Endothelial cell of umbilical vein (primary cell): ENCODE results near the gene OTOP2. TPM values are rescaled to one million over a fixed set of nuclear protein-coding genes. Genes with fewer than 3 reads are reported as not detected.

Source experiments
- BruUV-seq: library from RNA; stranded (reverse); fragments of 400-500 nt; replicated peaks from 2 replicates; lab custom pipeline; 2021; lab: Mats Ljungman, UMichigan
- CTCF ChIA-PET: fragments of 300-600, 350-600 bp; sonication (Branson Sonifier 250); formaldehyde crosslinking; loops from one replicate; lab custom pipeline; 2021; ENCODE audit warnings: antibody characterized with exemption, inconsistent platforms; lab: Charles Lee
- POLR2A ChIA-PET: fragments of 300-600, 350-600 bp; sonication (Branson Sonifier 250); formaldehyde crosslinking; loops from one replicate; lab custom pipeline; 2021; ENCODE audit warnings: antibody characterized with exemption, inconsistent platforms; lab: Charles Lee
- DNase-seq: peaks from one replicate; pipeline ENCODE4 v3.0.0-alpha.2; 2011; ENCODE audit warnings: low read depth, low spot score
- FAIRE-seq: peaks from 2 replicates; lab custom pipeline; 2011; peaks lifted over from hg19 to GRCh38; lab: Jason Lieb, UNC
- H2AFZ ChIP-seq: 2 replicates; pipeline ENCODE4 v1.6.0; 2012; ENCODE audit warnings: low read depth, low read length, control low read depth, inconsistent platforms
- H3K27ac ChIP-seq: 2 replicates; pipeline ENCODE4 v1.5.1; 2011; ENCODE audit warnings: low read depth, mild to moderate bottlenecking, control low read depth, low read length, moderate library complexity; ENCODE audit not compliant: insufficient read depth
- H3K27me3 ChIP-seq, 2 experiments: 2 replicates each; pipeline versions ENCODE4 v1.6.0 to v1.6.1; 2011; ENCODE audit warnings: low read length in 2 of 2, mixed read lengths in 1 of 2; ENCODE audit not compliant: control insufficient read depth in 2 of 2, insufficient read depth in 2 of 2
- H3K36me3 ChIP-seq, 2 experiments: 2 replicates in 1 of 2; 3 replicates in 1 of 2; pipeline ENCODE4 v1.5.1; 2011; ENCODE audit warnings: low read length in 2 of 2, mild to moderate bottlenecking in 1 of 2, moderate library complexity in 1 of 2; ENCODE audit not compliant: control insufficient read depth in 2 of 2, insufficient read depth in 2 of 2; ENCODE audit errors: extremely low read depth in 1 of 2
- H3K4me1 ChIP-seq: 3 replicates; pipeline ENCODE4 v1.5.1; 2011; ENCODE audit warnings: mild to moderate bottlenecking, low read length; ENCODE audit not compliant: control insufficient read depth, insufficient read depth; ENCODE audit errors: extremely low read depth
- H3K4me2 ChIP-seq: 2 replicates; pipeline ENCODE4 v1.6.1; 2011; ENCODE audit warnings: low read length, control low read depth, mixed read lengths; ENCODE audit not compliant: insufficient read depth
- H3K4me3 ChIP-seq, 3 experiments: fragments of 200-600 bp in 1 of 3; sonication (generic), shearing (Covaris generic) in 1 of 3; replicated peaks in 1 of 3; 2 replicates each; pipeline ENCODE4 v1.5.1; 2011 to 2016; ENCODE audit warnings: control low read depth in 3 of 3, low read length in 3 of 3, mild to moderate bottlenecking in 2 of 3, inconsistent platforms in 1 of 3, low read depth in 1 of 3, moderate library complexity in 1 of 3; ENCODE audit not compliant: insufficient read depth in 1 of 3
- H3K79me2 ChIP-seq: 2 replicates; pipeline ENCODE4 v1.6.0; 2012; ENCODE audit warnings: low read length, inconsistent platforms; ENCODE audit not compliant: control insufficient read depth, insufficient read depth
- H3K9ac ChIP-seq: replicated peaks from 2 replicates; pipeline ENCODE3; 2011; ENCODE audit warnings: low read length, control low read depth; ENCODE audit not compliant: insufficient read depth; ENCODE audit errors: extremely low read depth
- H3K9me1 ChIP-seq: replicated peaks from 3 replicates; pipeline ENCODE4 v1.6.0; 2011; ENCODE audit warnings: mild to moderate bottlenecking, low read length; ENCODE audit not compliant: control insufficient read depth, insufficient read depth; ENCODE audit errors: extremely low read depth
- H3K9me3 ChIP-seq: replicated peaks from 2 replicates; pipeline ENCODE4 v1.5.1; 2012; ENCODE audit warnings: low read length, inconsistent platforms; ENCODE audit not compliant: control insufficient read depth, insufficient read depth
- H4K20me1 ChIP-seq: replicated peaks from 2 replicates; pipeline ENCODE3; 2011; ENCODE audit warnings: mild to moderate bottlenecking, low read length; ENCODE audit not compliant: control insufficient read depth, insufficient read depth; ENCODE audit errors: extremely low read depth
- EZH2 ChIP-seq: IDR thresholded peaks from 2 replicates; pipeline ENCODE4 v1.6.1; 2012; ENCODE audit warnings: borderline replicate concordance, low read depth, mild to moderate bottlenecking, moderate library complexity, low read length, inconsistent platforms; ENCODE audit not compliant: severe bottlenecking
- FOS ChIP-seq: IDR thresholded peaks from 2 replicates; pipeline ENCODE4 v1.6.1; 2011; ENCODE audit warnings: mild to moderate bottlenecking, low read length, moderate library complexity, borderline replicate concordance; ENCODE audit not compliant: insufficient read depth
- GATA2 ChIP-seq: IDR thresholded peaks from 2 replicates; pipeline ENCODE4 v1.7.0; 2011; ENCODE audit warnings: low read depth, mild to moderate bottlenecking, moderate library complexity, mixed read lengths, low read length; ENCODE audit not compliant: insufficient read length, insufficient read depth
- JUN ChIP-seq: IDR thresholded peaks from 2 replicates; pipeline ENCODE4 v1.6.1; 2011; ENCODE audit warnings: borderline replicate concordance, low read depth; ENCODE audit not compliant: insufficient read length, insufficient read depth
- MAX ChIP-seq: IDR thresholded peaks from 2 replicates; pipeline ENCODE4 v1.6.1; 2011; ENCODE audit not compliant: insufficient read depth, insufficient read length
- MYC ChIP-seq: IDR thresholded peaks from one replicate; pipeline ENCODE4 v1.6.1; 2011; ENCODE audit warnings: mild to moderate bottlenecking, low read depth, low read length
- POLR2A ChIP-seq: IDR thresholded peaks from 2 replicates; pipeline ENCODE4 v1.6.1; 2012; ENCODE audit warnings: low read depth, mild to moderate bottlenecking, control low read depth, low read length
- POLR2AphosphoS5 ChIP-seq: IDR thresholded peaks from 2 replicates; pipeline ENCODE4 v1.6.1; 2012; ENCODE audit warnings: low read depth, mild to moderate bottlenecking, control low read depth, low read length, moderate library complexity; ENCODE audit not compliant: insufficient read depth
- dilution Hi-C: fragments of 300-500 bp; cut with MboI; formaldehyde crosslinking; loops from one replicate; pipeline ENCODE4 v1.15.0; 2019; ENCODE audit warnings: low sequenced_read_pairs; ENCODE audit not compliant: extremely low pct_ligation_motif_present
- intact Hi-C: fragments of 100-400 bp; cut with micrococcal nuclease; formaldehyde crosslinking; loops from one replicate; pipeline ENCODE4 v1.10.0; 2022
- polyA plus RNA-seq, 4 experiments: library from polyadenylated mRNA; depleted of rRNA in 3 of 4; stranded (reverse) in 3 of 4; unstranded in 1 of 4; fragments of >200 nt; gene quantifications; 2 replicates each; pipeline versions ENCODE4 v1.2.1 to v1.2.3, GENCODE V29; 2011 to 2012; ENCODE audit warnings: missing spikeins in 1 of 4
- total RNA-seq: library from RNA; stranded (reverse); gene quantifications from 2 replicates; pipeline ENCODE4 v1.2.3, GENCODE V29; 2021
- TF ChIP-seq, protein P1 (sequence below), 2 donors: IDR thresholded peaks; 1 replicate in 1 of 2; 2 replicates in 1 of 2; pipeline ENCODE4 v1.5.1; 2011; ENCODE audit warnings: low read length in 2 of 2, mild to moderate bottlenecking in 2 of 2, moderate library complexity in 2 of 2, control low read depth in 1 of 2, inconsistent platforms in 1 of 2, low read depth in 1 of 2; ENCODE audit not compliant: insufficient read depth in 1 of 2; ENCODE audit errors: extremely low read depth in 1 of 2

OTOP2 gene
- total and polyA plus RNA-seq, 2 donors (not counting 3 experiments of a cell fraction or from before 2014, with no cell fraction given), result not detected

DNA sequence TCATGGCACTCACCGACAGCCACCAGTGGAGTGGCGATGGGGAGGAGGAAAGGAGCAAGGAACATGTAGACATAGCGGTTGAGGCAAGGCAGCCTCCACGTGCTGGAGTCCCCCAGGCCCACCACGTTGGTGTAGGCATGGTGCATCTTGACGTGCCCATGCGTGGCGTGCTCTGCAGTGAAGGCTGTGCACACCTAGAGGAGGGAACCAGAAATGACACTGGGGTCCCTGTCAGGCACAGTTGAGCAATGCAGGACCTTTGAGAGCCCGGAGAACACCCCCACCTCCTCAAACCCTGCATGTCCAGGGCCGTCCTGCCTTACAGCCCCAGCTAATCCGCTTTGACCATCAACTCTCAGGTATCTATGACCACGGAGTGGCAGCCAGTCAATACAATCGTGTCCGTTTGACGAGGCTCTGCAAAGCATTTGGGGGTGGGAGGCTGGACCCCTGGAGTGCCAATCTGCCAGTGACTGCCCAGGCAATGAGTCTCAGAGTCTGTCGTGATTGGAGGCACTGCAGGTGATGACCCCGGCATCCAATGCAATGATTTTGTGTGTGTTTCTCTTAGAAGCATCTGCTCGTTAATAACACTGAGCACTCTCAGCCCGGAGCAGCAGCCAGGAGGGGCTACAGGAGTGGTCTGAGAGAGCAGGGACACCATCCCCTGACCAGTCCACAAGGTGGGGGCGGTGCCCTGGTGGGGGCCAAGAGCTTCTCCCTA is 41.4 kb upstream of the OTOP2 start:
- POLR2A ChIA-PET, result interaction anchor here (1.4 kb wide), 1 partner anchor 10 kb away, joined by 6 read pairs; the partner anchor contains the start of gene FDXR
- FAIRE-seq, result no peak
- no TSS peak for BruUV-seq

DNA sequence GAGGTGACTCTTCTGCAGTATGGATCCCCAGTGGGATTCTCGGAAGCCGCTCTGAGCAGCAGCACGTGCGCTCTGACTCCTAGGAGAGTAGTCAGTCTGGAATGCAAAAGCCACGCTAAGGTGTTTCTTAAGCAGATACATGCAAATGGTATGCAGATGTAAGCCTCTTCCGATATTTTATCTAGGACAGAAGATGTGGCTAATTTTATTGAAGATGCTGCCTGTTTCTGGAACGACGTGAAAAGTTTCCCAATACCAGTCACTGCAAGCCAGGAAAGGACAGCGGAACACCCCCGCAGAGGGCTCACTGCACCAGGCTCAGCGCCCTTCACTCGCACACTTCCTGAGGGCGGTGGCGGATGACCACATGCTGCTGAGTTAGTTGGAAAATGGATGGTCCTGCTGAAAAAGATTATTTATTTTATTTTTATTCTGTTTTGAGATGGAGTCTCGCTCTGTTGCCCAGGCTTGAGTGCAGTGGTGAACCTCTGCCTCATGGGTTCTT is 40.8 kb upstream of the OTOP2 start:
- no TSS peak for BruUV-seq
- H3K4me1 ChIP-seq, result no peaks in the 10 kb centered on the region
- H3K4me2 ChIP-seq, result no peak overlapping the region
- DNase-seq (no peak), FAIRE-seq (no peak)
- H3K79me2 ChIP-seq, result no peaks in the 10 kb centered on the region
- no peaks in the 10 kb centered on the region for H4K20me1 ChIP-seq
- dilution Hi-C loops (no loop called here), intact Hi-C loops (no loop called here)
- no peak overlapping the region for H3K9ac ChIP-seq
- ChIA-PET POLR2A (no interaction called here), CTCF (no interaction called here)
- H3K27ac ChIP-seq, result no peak overlapping the region
- no peaks in the 10 kb centered on the region for H3K9me1 ChIP-seq
- no peaks in the 10 kb centered on the region for H3K27me3 ChIP-seq
- no peak overlapping the region for H2AFZ ChIP-seq
- no peak overlapping the region for H3K4me3 ChIP-seq
- no peak for TF ChIP-seq EZH2
- no peak for TF ChIP-seq MYC
- no peak for TF ChIP-seq POLR2A
- TF ChIP-seq GATA2, result no peak
- no peak for TF ChIP-seq MAX
- TF ChIP-seq JUN, result no peak
- TF ChIP-seq FOS, result no peak
- TF ChIP-seq POLR2AphosphoS5, result no peak
- TF ChIP-seq, protein P1, sequence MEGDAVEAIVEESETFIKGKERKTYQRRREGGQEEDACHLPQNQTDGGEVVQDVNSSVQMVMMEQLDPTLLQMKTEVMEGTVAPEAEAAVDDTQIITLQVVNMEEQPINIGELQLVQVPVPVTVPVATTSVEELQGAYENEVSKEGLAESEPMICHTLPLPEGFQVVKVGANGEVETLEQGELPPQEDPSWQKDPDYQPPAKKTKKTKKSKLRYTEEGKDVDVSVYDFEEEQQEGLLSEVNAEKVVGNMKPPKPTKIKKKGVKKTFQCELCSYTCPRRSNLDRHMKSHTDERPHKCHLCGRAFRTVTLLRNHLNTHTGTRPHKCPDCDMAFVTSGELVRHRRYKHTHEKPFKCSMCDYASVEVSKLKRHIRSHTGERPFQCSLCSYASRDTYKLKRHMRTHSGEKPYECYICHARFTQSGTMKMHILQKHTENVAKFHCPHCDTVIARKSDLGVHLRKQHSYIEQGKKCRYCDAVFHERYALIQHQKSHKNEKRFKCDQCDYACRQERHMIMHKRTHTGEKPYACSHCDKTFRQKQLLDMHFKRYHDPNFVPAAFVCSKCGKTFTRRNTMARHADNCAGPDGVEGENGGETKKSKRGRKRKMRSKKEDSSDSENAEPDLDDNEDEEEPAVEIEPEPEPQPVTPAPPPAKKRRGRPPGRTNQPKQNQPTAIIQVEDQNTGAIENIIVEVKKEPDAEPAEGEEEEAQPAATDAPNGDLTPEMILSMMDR (IDR thresholded peaks at IDR 0.05; ENCODE audit: extremely low read depth in 1 of 2, insufficient read depth in 1 of 2, low read depth in 1 of 2, low read length in 2 of 2), result no peak
- no peaks in the 10 kb centered on the region for H3K9me3 ChIP-seq
- no peaks in the 10 kb centered on the region for H3K36me3 ChIP-seq

More for the DNA sequence above, 41.4 kb upstream of the OTOP2 start:
- intact Hi-C loops, result no loop called here
- no peaks in the 10 kb centered on the region for H4K20me1 ChIP-seq
- dilution Hi-C loops, result no loop called here
- TF ChIP-seq JUN (no peak), MAX (no peak)
- H3K9ac ChIP-seq, result no peak overlapping the region
- no peak overlapping the region for H3K4me3 ChIP-seq
- DNase-seq, result no peak
- H3K9me1 ChIP-seq, result no peaks in the 10 kb centered on the region
- no peak overlapping the region for H2AFZ ChIP-seq
- CTCF ChIA-PET, result no interaction called here
- H3K79me2 ChIP-seq, result no peaks in the 10 kb centered on the region
- no peak overlapping the region for H3K27ac ChIP-seq
- H3K36me3 ChIP-seq, result no peaks in the 10 kb centered on the region
- H3K27me3 ChIP-seq, result no peaks in the 10 kb centered on the region
- H3K9me3 ChIP-seq, result no peaks in the 10 kb centered on the region
- no peaks in the 10 kb centered on the region for H3K4me1 ChIP-seq
- H3K4me2 ChIP-seq, result no peak overlapping the region
